HG03558 (cell line): Measurements from ENCODE around the gene CMTR1.

Experiments used
- ATAC-seq: cut with Tn5 transposase; IDR thresholded peaks from one replicate; pipeline ENCODE4 v1.9.1; 2021; ENCODE audit warnings: moderate number of reproducible peaks; ENCODE audit not compliant: unreplicated experiment; ENCODE audit errors: extremely low read depth

Gene CMTR1

DNA sequence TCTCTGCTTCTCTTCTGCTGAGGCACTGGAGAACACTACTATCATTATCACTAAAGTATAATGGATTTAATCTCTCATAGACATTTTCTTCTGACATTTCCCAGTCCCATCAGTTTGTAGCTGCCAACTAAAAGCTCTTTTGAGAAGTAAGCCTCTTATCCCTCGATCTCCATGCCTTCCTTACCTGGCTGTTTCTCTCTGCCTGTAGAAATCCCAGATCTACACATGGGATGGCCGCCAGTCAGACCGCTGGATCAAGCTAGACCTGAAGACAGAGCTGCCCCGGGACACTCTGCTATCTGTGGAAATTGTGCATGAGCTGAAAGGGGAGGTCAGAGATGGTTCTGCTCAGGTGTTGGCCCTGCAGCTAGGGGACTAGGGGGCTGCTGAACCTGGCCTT, 41.3 kb downstream of the CMTR1 start:
- no peak for ATAC-seq

DNA sequence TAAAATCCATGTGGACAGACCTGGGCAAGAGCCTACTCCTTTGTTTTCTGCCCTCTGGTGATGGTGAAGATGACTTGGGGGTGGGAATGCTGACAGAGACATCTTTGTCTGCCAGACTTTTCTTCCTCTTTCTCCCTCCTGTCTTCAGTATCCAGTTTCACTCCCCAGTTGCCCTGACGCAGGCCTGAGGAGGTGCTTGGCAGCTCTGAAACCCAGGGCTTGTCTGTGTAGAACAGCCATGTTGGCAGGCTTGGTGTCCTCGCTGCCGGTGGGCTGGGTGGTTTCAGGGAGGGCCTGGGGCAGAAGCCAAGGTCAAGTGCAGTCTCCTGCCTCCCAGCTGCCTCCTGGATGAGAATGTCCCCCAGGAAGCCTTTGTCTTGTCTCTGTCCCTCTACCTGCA, 44.2 kb downstream of the CMTR1 start:
- no peak for ATAC-seq

DNA sequence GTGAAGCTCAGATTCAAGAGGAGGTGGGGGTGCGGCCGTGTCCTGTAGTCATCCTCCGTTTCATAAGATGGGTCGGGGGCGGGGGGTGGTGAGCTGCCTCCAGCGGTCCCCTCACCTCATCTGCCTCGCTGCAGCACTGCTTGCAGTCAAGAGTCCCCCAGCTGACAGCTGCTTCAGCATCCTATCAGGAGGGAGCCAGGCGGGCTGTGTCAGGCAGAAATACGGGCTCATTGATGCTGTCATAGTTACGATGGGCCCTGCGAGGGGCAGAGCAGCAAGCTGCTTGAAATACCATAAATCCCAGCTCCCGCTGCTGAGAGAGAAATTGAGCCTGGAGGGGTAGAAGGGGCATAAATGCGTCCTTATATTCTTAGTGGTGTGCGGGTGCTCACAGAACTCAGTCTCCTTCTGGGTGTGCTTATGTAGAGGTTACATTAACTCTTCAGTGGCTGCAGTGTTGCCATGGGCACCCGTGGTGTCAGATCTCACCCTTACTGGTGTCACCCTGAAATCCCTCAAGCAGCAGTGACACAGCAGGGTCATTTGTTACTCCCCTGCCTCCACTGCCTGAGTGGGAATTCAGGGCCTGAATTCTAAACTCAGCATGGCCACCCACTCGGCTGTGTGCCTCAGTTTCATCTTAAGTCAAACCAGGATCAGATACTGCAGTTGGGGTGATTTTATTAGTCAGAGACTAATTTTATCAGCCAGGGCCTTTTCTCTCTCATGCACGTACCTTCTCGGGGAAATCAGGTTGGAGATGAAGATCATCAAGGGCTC, 44.8 kb downstream of the CMTR1 start:
- no peak for ATAC-seq

DNA sequence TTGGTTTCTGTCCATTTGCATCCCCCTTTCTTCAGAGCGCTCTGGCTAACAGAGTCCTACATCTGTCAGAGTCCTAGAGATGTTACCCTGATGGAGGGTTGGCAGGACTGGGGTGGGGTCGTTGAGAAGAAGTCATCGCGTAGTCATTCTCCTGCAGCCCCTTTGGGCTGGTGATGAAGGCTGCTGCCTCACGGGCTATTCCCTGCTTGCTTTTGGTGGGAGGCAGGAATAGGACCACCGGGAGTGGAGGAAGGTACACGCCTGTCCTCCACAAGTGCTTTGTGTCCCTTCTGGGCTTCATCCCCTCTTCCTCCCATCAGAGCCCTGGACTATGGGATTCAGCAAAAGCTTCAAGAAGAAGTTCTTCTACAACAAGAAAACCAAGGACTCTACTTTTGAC, 45.8 kb downstream of the CMTR1 start:
- no peak for ATAC-seq

DNA sequence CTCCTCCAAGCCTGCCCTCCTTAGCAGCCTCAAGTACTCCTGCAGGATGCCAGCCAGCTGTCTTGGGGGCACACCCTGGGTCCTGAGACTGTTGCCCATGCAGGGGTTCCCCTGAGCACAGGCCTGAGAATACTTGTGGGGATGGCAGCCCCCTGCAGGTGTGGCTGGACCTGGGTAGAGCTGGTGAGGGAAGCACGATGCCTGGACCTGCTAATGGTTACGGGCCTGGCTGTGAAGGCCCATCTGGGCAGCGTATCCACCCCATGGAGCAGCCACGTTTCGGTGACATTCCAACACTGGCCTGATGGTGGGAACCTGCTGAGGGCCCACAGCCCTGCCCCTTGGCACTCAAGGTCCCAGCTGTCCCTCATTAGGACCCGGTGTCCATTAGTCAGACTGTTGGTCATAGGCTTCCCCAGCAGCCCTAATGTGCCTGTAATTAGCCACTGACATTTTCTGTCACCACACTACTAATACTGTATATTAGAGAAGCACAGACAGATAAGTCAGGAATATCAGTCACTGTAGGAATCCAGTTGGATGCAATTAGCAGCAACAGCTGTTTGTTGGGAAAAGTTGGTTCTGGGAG, 46.3 kb downstream of the CMTR1 start:
- no peak for ATAC-seq

DNA sequence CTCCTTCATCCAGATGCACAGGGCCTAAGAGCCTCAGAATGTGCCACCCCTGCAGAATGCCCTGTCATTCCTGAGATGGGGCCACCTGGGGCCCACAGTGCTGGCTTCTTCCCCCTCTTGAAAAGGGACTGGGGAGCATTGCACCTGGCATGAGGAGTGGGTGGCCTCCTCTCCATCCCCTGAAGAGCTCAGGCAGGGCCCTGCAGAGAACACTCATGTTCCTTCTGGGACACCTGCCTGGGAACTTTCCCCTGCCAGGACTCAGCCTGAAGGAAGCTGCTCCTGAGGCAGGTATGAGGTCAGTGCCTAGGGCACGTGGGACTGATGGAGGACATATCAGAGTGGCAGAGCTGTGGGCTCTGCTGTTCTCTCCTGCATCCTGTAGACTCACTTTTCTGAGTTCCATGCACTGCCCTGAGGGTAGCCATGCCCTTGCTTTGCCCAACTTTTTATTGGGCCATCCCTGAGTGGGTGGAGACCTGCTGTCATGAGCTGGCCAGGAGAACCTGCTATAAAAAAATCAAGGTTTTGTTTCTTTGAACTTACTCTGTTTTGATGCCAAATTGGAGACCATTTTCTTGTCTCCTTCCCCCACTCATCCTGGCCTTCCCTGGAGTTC, 47.2 kb downstream of the CMTR1 start:
- ATAC-seq = no peak

DNA sequence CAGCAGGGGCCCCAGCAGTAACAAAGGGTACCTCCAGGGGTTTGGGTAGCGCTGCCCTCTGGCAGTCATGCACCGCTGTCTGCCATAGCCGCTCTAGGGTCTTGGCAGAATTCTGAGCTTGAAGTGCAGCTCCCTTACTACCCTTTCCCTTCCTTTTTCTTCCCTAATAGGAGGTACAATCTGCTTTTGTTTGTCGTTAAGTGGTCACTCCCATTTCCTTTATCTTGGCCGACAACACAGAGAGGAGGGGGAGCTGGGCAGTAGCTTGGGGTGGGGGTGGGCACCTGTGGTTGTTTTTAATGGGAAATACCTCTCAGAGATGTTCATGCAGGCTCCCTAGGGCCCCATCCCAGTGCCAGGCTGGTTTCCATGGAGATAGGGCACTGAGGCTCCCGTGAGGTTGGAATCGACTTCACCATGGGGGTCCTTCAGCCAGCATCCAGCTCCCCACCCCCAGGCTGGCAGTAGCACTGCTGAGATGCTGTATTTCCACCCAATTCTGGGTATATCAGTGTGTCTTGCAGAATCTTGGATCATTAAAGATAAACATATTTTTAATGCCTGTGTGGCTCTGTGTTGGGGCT, 48.0 kb downstream of the CMTR1 start:
- no peak for ATAC-seq

DNA sequence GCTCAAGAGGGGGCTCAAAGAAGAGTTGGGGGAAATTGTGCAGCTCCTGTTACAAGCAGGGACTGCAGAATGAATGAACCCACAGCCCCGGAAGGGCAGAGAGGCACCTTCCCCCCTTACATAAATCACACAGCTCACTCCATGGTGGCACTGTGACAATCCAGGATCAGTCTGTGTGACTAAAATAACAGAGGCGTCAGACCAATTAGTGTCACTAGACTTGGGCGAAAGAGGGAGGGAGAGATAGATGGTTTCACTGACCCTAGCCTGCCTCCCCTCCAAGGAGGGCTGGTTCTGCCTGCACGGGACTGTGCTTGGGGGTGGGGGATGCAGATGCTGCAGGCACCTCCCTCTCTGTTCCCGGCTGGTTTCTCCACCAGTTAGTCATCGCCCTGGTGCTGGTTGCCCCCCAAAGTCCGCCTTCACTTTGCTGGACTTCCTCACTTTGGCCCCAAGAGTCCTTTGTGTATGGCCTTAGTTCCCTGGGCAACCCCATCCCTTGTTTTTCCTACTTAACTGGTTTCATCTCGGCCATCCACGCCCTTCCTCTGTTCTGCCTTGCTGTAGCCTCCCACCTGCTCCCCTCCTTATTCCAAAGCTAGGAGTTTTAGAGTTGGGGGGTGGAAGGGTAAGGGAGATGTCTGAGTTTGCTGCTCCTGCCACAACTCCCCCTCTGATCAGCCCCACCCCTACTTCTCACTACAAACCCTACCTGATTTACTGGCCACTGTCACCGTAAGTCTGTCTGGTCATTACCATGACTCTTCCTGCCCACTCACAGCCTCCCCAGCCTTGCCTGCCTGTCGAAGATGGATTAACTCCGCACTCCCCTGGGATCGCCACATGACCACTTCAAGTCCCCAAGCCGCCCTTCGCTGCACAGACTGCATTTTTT, 48.9 kb downstream of the CMTR1 start:
- no peak for ATAC-seq

DNA sequence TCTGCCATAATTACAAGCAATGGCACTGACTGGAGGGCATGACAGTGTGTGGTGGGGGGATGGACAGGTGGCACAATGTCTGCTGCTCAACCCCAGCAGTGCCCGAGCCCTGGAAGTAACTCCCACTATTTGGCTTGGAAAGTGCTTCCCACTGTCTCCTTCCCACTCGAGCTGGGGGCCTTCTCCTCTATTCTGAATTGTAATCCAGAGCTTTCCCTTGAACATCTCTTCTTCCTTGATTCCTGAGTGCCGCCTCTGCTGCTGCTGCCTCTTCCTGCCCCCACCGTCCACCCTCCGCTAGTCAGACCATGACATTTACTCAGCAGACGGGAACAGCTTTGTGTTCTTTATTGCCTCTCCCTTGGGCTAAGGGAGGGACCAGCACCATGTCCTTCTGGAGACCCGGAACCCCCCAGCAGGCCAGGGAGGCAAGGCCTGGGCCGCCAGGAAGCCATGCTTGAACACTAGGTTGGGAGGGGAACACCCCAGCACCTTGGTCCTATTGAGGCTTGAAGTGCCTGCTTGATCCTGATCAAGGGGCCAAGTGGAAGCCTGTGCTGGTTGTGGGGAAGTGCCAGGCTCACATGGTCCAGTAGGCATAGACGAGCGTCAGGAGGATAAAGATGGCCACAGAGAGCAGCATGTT, 49.7 kb downstream of the CMTR1 start:
- ATAC-seq = no peak

DNA sequence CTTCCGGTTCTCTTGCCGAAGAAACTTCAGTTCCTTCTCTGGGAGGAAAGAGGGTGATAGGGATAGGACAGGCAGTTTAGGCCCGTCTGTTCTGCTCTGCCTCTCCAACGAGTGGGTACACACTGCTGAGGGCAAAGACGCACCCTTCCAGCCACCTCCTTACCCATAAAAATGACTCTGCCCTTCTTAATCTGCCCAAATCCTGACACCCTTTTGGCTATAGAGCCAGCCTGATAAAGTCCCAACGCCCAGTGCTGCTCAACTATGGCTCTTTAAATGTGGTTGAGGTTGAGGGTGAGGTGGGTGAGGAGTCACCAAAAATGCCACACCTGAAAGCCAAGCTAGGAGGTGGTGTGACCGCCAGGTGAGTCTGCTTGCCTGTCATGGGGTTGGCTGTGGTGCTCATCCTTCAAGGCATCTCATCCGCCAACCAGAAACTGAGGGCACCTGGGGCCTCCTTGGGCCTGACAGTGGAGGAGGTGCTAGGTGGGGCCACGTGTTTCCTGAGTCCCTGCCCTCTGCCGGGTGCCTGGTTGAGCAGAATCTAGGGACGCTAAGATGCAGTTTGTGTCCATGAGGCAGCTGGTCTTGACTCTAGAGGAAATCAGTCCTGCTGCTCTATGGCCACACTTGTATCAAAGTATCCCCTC, 50.4 kb downstream of the CMTR1 start:
- no peak for ATAC-seq

DNA sequence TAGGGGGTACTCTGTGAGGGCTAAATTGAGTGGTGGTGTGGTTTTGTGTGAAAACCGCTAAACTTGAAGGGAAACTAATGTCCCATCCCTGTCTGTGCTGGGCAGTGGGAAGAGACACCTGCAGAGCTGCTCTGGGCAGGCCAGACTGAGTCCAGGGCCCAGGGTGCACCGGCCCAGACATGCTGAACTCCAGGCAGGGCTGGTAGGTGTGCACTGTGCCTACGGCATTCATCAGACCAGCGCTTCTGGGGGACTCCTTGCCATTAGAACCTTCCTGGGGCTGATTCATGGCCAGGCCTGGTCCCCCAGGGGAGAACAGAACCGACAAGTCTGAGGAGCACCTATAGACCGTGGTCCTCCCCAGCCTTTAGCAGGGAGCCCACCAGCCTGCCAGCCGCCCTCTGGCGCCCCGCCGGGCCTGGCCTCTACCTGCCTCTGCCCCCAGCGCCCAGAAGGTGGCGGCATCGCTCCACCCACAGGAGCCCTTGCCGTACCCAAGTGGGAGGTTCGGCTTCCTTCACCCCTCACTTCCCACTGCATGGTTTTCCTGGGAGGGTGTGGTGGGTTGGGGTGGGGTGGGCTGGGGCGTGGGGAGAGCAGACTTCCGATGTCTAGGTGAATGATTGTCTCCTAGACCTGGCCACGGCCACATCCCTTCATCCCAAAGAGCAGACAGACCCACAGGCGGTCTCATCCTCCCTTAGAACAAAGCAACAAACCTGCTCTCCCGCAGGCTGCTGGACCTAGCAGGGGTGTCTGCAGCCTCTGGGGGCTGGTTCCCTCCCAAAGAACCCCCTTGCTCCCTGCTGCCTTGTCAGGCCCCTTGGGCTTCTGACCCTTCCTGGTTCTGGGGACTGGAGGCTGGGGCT, 51.1 kb downstream of the CMTR1 start:
- ATAC-seq = no peak

DNA sequence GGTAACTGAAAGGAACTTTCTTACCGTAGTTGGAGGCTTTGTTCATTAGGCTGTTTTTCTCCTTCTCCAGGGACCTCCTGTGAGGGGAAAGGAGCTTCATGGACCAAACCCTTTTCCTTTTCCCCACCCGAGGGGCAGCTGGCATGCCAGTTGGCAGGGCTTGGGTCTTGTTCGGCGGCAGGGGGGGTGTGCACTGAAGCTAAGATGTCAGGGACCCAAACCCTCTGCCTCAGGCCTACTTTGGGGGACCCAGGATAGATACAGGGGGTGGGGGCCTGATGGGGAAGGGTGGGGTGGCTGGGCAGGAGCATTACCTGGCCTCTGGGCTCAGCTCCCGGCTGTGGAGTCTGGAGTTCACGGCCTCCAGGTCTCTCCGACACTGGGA, 51.8 kb downstream of the CMTR1 start:
- no peak for ATAC-seq

DNA sequence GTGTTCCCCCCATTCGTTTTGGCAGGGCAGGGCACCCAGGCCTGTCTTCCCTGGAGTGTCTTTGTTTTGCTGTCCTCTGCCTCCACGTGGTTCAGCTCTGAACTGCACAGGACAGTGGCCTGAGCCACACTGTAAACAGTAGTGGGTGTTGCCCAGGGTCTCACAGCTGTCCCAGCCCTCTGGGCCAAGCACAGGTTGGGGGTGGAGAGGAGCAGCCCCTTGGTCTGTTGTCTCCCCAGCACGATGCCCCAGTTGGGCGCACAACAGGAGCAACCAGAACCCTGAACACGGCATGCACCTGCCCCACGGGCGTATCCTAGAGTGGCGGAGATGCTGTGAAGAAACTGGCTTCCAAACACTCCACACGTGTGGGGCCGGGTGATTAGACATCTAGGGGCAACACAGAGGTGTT, 52.3 kb downstream of the CMTR1 start:
- no peak for ATAC-seq

DNA sequence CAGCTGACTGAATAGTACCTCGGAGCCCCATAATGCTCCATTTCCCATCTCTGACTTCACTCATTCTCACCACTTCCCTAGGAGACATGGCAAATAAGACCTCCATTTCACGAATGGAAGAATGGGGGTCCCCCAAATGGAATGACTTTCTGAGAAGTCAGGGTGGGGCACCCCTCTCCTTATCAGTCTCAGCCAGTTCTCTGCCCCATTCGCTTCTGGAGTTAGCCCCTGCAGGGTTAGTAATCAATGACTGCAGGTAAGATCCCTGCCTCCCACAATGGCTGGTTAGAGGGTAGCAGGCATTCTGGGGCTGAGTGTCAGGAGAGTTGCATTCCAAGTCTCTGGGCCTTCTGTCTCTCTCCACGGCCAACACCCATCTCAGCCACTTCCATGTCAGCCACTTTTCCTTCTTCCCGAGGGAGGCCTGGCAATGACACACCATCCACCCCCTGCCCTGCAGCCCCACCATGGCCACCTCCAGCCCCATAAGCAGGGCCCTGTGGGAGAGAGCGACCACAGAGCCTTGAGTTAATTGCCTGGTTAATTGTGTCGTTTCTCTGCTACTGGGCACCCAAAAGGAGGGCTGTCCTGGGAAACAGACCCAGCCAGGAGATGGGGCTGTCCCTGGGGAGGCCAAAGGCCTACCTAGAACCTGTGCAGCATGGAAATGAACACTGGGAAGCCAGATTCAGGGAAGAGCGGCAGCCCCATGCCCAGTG, 53.3 kb downstream of the CMTR1 start:
- no peak for ATAC-seq

DNA sequence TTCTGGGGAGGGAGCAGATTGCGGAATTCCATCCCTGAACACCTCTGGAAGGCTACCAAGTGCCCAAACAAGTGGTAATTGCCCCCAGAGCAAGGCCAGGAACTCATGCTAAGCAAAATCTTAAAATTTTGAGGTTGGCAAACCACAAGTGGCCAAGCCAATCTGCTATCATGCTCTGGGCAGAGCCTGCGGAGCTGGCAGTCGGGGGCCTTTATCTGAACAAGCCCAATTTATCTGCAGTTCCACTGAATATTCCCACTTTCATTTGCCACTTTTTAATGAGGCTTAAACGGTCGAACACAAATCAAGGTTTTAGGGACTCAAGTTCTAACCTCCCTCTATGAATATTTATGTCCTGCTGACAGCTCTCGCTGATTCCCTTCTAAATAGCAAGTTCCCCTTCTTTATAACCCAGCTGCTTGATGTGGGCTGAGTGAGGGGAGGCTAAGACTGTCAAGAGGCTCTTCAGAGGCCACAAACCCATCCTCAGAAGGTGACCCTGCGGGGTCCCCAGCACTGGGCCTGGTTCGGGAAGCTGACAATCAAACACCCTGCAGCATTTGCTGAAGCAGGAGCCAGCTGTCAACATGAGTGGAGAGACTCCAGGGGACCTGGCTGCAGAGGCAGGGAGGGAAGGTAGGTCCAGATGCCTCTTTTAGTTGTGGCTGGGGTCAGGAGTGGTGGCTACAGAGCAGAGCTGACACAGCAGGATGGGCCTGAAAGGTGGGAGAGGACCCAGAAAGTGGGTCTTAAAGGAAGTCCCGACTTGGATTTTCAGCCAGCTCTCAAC, 54.8 kb downstream of the CMTR1 start:
- ATAC-seq = no peak

DNA sequence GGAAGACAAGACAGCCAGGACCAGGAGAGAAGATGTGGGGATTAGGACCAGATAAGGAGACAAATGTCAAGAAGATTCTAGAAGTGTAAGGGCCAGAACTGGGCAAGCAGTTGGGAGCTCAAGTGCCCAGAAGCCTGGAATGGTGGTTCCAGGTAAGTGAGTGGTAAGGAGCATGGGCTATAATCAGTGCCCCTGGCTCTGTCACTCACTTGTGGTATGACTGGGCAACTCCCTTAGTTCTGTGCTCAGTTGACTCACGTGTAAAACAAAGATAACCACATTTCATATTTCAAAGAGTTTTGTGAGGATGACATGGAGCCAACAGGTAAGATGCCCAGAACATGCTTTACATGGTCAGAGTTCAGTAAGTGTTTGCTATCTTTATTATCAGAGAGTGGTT, 55.5 kb downstream of the CMTR1 start:
- no peak for ATAC-seq

DNA sequence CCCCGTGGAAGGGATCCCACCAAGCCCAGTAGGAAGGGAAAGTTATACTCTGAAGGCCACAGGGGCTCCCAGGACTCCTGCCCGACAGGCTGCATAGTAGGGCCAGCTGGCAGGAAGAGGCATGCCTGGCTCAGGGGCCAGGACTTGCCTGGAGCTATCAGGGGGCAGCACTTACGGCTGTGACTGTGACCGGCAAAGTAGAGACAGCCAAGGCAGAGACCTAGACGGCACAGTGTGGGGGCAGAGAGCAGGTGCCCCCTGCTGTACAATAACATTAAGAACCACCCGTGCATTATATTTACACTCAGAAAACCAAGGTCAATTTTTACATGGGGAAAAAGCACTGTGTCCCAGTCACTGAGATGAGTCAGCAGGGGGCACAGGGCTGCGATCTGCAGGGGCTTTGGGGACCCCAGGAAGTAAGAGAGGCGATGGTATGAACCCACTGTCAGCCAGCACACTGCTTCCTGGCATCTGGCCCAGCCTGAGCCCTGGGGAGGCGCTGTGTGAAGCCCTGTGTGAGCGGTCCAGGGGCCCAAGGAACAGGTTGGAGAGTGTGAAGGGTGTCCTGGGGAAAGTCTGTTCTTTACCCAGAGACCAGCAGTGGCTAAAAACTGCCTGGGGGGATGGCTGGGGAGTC, 56.8 kb downstream of the CMTR1 start:
- ATAC-seq = no peak
